ENCODE results near the gene TPM2. TPM values are rescaled to one million over a fixed set of nuclear protein-coding genes. Genes with fewer than 3 reads are reported as not detected.

TPM2 gene
- total RNA-seq, 1 donor from 2014 or later: 110 TPM

DNA sequence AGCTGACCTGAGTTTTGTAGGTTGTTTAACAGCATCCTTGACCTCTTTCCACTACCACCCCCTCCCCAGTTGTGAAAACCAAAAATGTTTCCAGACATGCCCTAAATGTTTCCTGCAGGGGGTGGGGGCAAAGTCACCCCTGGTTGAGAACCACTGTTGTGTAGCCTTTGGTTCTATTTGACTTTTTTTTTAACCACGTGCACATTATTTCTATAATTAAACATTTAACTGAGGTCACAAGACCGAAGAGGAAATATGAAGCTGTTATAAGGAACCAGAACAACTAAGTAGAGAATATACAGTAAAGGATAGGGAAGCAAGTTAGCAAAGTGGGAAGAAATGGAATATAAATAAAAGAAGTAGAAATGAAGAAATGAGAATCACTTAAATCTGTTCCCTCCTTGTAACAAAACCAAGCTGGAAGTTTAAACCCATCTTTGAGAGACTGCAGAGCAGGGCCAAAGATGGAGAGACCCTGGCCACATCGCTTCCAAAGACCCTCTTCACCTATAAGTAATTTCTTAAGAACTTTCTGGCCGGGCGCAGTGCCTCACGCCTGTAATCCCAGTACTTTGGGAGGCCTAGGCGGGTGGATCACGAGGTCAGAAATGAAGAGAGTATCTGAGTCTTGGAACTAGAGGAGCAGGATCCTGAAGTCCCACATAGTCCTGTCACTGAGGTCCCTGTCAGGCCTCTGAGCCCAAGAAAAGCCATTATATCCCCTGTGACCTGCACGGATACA is 53.4 kb downstream of the TPM2 start:
- TF ChIP-seq, protein P1, sequence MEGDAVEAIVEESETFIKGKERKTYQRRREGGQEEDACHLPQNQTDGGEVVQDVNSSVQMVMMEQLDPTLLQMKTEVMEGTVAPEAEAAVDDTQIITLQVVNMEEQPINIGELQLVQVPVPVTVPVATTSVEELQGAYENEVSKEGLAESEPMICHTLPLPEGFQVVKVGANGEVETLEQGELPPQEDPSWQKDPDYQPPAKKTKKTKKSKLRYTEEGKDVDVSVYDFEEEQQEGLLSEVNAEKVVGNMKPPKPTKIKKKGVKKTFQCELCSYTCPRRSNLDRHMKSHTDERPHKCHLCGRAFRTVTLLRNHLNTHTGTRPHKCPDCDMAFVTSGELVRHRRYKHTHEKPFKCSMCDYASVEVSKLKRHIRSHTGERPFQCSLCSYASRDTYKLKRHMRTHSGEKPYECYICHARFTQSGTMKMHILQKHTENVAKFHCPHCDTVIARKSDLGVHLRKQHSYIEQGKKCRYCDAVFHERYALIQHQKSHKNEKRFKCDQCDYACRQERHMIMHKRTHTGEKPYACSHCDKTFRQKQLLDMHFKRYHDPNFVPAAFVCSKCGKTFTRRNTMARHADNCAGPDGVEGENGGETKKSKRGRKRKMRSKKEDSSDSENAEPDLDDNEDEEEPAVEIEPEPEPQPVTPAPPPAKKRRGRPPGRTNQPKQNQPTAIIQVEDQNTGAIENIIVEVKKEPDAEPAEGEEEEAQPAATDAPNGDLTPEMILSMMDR (IDR thresholded peaks at IDR 0.05): no peak
- Histone ChIP-seq H3K4me1 (peaks cover 19% of the 10 kb centered on the region), H3K9me3 (no peaks in the 10 kb centered on the region), H3K27ac (peak overlapping the region; percentile 53), H3K36me3 (no peaks in the 10 kb centered on the region), H3K4me3 (no peak overlapping the region), H3K27me3 (ENCODE audit: low read depth) (no peaks in the 10 kb centered on the region)
- peak; percentile 51 to 54 for ATAC-seq
- DNase-seq: no peak
- intact Hi-C loops (cut with DNase I): no loop called here

- DNase-seq: no peak
- H3K27ac ChIP-seq: peak overlapping the region; percentile 53
- H3K4me3 ChIP-seq: no peak overlapping the region
- peaks cover 19% of the 10 kb centered on the region for H3K4me1 ChIP-seq
- ATAC-seq: peak in 1 of 2 donors; percentile 73
- no peaks in the 10 kb centered on the region for H3K9me3 ChIP-seq
- intact Hi-C loops (cut with DNase I): no loop called here
- H3K36me3 ChIP-seq: no peaks in the 10 kb centered on the region
- TF ChIP-seq, protein P1 (IDR thresholded peaks at IDR 0.05): no peak
- H3K27me3 ChIP-seq (ENCODE audit: low read depth): no peaks in the 10 kb centered on the region
These were observed 54.0 kb downstream of the TPM2 start for GRCh38 chr9:35635730-35636129.

Small RNAs within 50 kb of the gene (microRNA-seq; reads per million reads assigned to microRNA genes)
- gene MIR6852 (ENCODE audit: borderline number of aligned reads) (not detected), gene MIR6853 (ENCODE audit: borderline number of aligned reads) (not detected)

Other genes starting within 250 kb of the TPM2 start
- 23.6 TPM for gene RUSC2, start 199.8 kb downstream of the TPM2 start, total RNA-seq
- gene TESK1, start 84.7 kb downstream of the TPM2 start, total RNA-seq: 44.0 TPM
- 4.5 TPM for gene CD72, start 71.5 kb downstream of the TPM2 start, total RNA-seq
- gene SIT1, start 39.0 kb downstream of the TPM2 start, total RNA-seq: 1.5 TPM
- 24,340 TPM for gene RMRP, start 31.9 kb downstream of the TPM2 start, total RNA-seq
- 28.9 TPM for gene CCDC107, start 31.6 kb downstream of the TPM2 start, total RNA-seq
- 1.2 TPM for gene ARHGEF39, start 24.7 kb downstream of the TPM2 start, total RNA-seq
- not detected for gene CA9, start 16.0 kb downstream of the TPM2 start, total RNA-seq
- 406 TPM for gene TLN1, start 42.3 kb upstream of the TPM2 start, total RNA-seq
- 28.1 TPM for gene CREB3, start 42.7 kb upstream of the TPM2 start, total RNA-seq
- 68.0 TPM for gene GBA2, start 59.3 kb upstream of the TPM2 start, total RNA-seq
- gene RGP1, start 59.4 kb upstream of the TPM2 start, total RNA-seq: 29.6 TPM
- not detected for gene MSMP, start 64.4 kb upstream of the TPM2 start, total RNA-seq
- 20.6 TPM for gene NPR2, start 101.7 kb upstream of the TPM2 start, total RNA-seq
- 13.3 TPM for gene SPAG8, start 122.3 kb upstream of the TPM2 start, total RNA-seq
- 32.6 TPM for gene HINT2, start 125.1 kb upstream of the TPM2 start, total RNA-seq
- gene FAM221B, start 138.8 kb upstream of the TPM2 start, total RNA-seq: 0.32 TPM
- 12.6 TPM for gene TMEM8B, start 139.3 kb upstream of the TPM2 start, total RNA-seq
- not detected for gene OR13J1, start 180.5 kb upstream of the TPM2 start, total RNA-seq
- 8.7 TPM for gene HRCT1, start 216.3 kb upstream of the TPM2 start, total RNA-seq
- gene SPAAR, start 219.6 kb upstream of the TPM2 start, total RNA-seq: 11.9 TPM